ENCODE results near the gene BCAM.

The BCAM gene

DNA sequence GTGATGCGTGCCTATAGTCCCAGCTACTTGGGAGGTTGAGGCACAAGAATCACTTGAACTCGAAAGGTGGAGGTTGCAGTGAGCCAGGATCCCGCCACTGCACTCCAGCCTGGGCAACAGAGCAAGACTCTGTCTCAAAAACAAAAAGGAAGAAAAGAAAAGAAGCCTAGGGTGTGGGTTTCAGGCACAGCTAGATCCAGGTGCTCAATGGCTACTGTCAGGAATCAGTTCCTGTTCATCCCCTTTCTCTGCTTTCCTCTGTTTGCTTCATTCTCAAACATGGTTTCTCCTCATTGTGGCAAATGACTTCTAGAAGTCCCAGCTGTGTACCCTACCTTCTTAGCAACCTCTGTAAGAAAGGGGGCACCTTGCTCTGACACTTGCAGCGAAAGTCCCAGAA lies 25.4 kb upstream of the BCAM start:
- TF ChIP-seq, protein P1, sequence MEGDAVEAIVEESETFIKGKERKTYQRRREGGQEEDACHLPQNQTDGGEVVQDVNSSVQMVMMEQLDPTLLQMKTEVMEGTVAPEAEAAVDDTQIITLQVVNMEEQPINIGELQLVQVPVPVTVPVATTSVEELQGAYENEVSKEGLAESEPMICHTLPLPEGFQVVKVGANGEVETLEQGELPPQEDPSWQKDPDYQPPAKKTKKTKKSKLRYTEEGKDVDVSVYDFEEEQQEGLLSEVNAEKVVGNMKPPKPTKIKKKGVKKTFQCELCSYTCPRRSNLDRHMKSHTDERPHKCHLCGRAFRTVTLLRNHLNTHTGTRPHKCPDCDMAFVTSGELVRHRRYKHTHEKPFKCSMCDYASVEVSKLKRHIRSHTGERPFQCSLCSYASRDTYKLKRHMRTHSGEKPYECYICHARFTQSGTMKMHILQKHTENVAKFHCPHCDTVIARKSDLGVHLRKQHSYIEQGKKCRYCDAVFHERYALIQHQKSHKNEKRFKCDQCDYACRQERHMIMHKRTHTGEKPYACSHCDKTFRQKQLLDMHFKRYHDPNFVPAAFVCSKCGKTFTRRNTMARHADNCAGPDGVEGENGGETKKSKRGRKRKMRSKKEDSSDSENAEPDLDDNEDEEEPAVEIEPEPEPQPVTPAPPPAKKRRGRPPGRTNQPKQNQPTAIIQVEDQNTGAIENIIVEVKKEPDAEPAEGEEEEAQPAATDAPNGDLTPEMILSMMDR (IDR thresholded peaks at IDR 0.05; ENCODE audit: low read depth, low read length) = no peak
- DNase-seq (ENCODE audit: extremely low read depth, low read depth) = no peak

DNA sequence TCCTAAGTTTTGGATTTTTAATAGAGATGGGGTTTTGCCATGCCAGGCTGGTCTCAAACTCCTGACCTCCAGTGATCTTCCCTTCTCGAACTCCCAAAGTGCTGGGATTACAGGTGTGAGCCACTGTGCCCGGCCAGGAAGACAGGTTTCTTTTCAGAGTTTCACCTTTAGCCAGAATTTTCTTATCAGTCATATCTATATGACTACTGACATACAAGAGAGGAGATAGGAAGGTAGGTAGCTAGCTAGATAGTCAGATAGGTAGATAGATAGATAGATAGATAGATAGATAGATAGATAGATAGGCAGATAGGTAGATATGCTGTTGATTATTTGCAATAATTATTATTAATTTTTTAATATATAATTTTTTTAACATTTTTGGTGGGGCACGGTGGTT lies 23.6 kb upstream of the BCAM start:
- DNase-seq (ENCODE audit: extremely low read depth, low read depth) = no peak
- TF ChIP-seq, protein P1 (IDR thresholded peaks at IDR 0.05; ENCODE audit: low read depth, low read length) = no peak

DNA sequence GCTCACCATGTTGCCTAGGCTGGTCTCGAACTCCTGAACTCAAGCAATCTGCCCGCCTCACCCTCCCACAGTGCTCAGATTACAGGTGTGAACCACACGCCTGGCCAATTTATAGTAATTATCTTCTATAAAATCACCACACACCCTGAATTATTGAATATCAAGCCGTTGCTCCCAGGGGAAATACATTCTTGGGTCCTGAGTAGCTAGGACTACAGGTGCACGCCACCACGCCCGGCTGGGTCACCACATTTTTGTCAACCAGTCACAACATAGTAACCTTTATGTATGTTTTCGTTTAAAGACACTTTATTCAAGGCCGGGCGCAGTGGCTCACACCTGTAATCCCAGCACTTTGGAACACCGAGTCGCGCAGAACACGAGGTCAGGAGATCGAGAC lies 22.9 kb upstream of the BCAM start:
- TF ChIP-seq, protein P1 (IDR thresholded peaks at IDR 0.05; ENCODE audit: low read depth, low read length) = no peak
- DNase-seq (ENCODE audit: extremely low read depth, low read depth) = no peak

DNA sequence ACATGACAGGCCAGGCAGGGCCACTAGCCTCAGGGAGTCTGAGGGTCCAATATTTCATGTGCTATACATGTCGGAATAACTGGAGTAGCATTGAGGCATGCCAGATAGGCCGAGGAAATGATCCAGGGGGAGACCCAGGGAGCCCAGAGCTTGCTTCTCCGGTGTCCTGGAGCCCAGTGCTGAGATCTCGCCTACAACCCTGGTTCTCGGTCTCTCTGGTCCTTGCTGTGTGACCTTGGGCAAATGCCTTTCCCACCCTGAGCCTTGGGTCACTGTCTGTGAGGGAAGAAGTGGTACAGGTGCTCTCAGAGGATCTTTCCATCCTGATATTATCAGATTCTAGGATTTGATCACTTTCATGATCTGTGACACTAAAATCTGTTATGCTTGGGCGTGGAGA lies 19.9 kb upstream of the BCAM start:
- no peak for DNase-seq (ENCODE audit: extremely low read depth, low read depth)
- TF ChIP-seq, protein P1 (IDR thresholded peaks at IDR 0.05; ENCODE audit: low read depth, low read length) = no peak

DNA sequence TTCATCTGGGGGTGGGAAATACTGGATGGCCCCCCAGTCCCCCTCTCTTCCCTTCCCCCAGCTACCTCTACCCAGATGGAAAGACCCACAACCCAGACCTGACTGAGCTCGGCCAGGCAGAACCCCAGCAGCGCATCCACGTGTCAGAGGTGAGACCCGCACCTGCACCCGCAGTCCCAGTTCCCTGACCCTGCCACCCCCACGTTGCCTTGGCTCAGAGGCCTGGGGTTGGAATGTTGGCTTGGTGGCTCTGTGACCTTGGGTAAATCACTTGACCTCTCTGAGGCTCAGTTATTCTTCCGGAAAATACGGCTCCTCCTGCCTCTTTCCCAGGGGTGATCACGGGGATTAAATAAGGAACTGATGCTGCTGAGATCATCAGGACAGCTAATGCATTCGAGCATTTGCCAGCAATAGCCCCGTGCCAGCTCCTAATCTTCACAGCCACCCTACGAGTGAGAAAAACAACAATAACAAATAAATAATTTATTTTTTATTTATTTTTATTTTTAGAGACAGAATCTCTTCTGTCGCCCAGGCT lies 18.9 kb upstream of the BCAM start:
- DNase-seq (ENCODE audit: extremely low read depth, low read depth) = no peak
- TF ChIP-seq, protein P1 (IDR thresholded peaks at IDR 0.05; ENCODE audit: low read depth, low read length) = no peak

DNA sequence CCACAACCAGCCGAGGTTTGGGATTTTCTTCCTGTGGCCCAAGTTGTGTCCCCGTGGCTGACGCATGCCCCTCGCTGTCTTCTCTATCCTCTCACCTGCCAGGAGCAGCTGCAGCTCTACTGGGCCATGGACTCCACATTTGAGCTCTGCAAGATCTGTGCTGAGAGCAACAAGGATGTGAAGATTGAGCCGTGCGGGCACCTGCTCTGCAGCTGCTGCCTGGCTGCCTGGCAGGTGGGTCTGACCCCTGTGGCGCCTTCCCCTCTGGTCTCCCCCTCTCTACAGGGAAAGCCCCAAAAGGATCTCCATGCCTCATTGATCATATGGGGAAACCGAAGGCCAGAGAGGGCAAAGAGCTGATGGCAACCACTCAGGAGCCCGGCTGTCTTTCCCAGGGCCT lies 16.6 kb upstream of the BCAM start:
- no peak for DNase-seq (ENCODE audit: extremely low read depth, low read depth)
- TF ChIP-seq, protein P1 (IDR thresholded peaks at IDR 0.05; ENCODE audit: low read depth, low read length) = no peak

DNA sequence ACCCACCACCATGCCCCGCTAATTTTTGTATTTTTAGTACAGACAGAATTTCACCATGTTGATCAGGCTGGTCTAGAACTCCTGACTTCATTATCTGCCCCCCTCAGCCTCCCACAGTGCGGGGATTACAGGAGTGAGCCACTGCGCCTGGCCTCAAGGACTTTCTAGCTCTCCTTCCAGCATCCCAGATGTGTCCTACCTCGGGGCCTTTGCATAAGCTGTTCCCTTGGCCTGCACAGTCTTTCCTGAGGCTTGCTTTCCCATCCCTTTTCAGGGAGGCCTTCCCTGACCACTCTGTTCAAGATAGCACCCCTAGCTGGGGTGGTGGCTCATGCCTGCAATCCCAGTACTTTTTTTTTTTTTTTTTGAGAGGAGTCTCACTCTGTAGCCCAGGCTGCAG lies 14.3 kb upstream of the BCAM start:
- no peak for DNase-seq (ENCODE audit: extremely low read depth, low read depth)
- TF ChIP-seq, protein P1 (IDR thresholded peaks at IDR 0.05; ENCODE audit: low read depth, low read length) = no peak

Data from AG09319 (cell line).